Fibroblast of lung (primary cell): ENCODE measurements around the gene CD83. TPM values are rescaled to one million over a fixed set of nuclear protein-coding genes. Genes with fewer than 3 reads are reported as not detected.

Source experiments
- DNase-seq, 2 donors: peaks; one replicate each; pipeline versions ENCODE4 v3.0.0 to v3.0.0-alpha.2; 2010; ENCODE audit warnings: low read depth in 2 of 2
- H2AFZ ChIP-seq: 2 replicates; pipeline ENCODE4 v1.5.1; 2012; ENCODE audit warnings: low read length, control low read depth, inconsistent platforms
- H3K27ac ChIP-seq: 2 replicates; pipeline ENCODE4 v1.5.1; 2011; ENCODE audit warnings: low read length, control low read depth; ENCODE audit not compliant: insufficient read depth
- H3K27me3 ChIP-seq: 2 replicates; pipeline ENCODE4 v1.5.1; 2011; ENCODE audit warnings: mild to moderate bottlenecking, low read length; ENCODE audit not compliant: control insufficient read depth, insufficient read depth
- H3K36me3 ChIP-seq: 2 replicates; pipeline ENCODE4 v1.5.1; 2011; ENCODE audit warnings: low read length; ENCODE audit not compliant: control insufficient read depth, insufficient read depth
- H3K4me1 ChIP-seq: 2 replicates; pipeline ENCODE4 v1.5.1; 2011; ENCODE audit warnings: low read length; ENCODE audit not compliant: control insufficient read depth, insufficient read depth; ENCODE audit errors: extremely low read depth
- H3K4me2 ChIP-seq: 2 replicates; pipeline ENCODE4 v1.5.1; 2011; ENCODE audit warnings: low read length, control low read depth; ENCODE audit not compliant: insufficient read depth; ENCODE audit errors: extremely low read depth
- H3K4me3 ChIP-seq, 4 experiments: fragments of 200-600 bp in 1 of 4; sonication (generic) in 1 of 4; replicated peaks in 1 of 4; 2 replicates each; pipeline ENCODE4 v1.5.1; 2011 to 2016; ENCODE audit warnings: low read length in 4 of 4, low read depth in 3 of 4, mild to moderate bottlenecking in 3 of 4, control low read depth in 2 of 4, inconsistent platforms in 1 of 4, mixed read lengths in 1 of 4; ENCODE audit not compliant: insufficient read depth in 1 of 4; ENCODE audit errors: control extremely low read depth in 1 of 4
- H3K79me2 ChIP-seq: 2 replicates; pipeline ENCODE4 v1.5.1; 2012; ENCODE audit warnings: mild to moderate bottlenecking, low read length, inconsistent platforms; ENCODE audit not compliant: control insufficient read depth, insufficient read depth
- H3K9ac ChIP-seq: 2 replicates; pipeline ENCODE4 v1.5.1; 2011; ENCODE audit warnings: mild to moderate bottlenecking, low read length, control low read depth; ENCODE audit not compliant: insufficient read depth
- H3K9me3 ChIP-seq: 2 replicates; pipeline ENCODE4 v1.5.1; 2012; ENCODE audit warnings: low read depth, low read length; ENCODE audit not compliant: control insufficient read depth, insufficient read depth
- H4K20me1 ChIP-seq: 2 replicates; pipeline ENCODE4 v1.5.1; 2011; ENCODE audit warnings: low read length; ENCODE audit not compliant: control insufficient read depth, insufficient read depth; ENCODE audit errors: extremely low read depth
- EZH2 ChIP-seq: IDR thresholded peaks from 2 replicates; pipeline ENCODE4 v1.5.1; 2012; ENCODE audit warnings: low read length, control low read depth, mild to moderate bottlenecking; ENCODE audit errors: missing control alignments
- polyA plus RNA-seq, 2 donors: library from polyadenylated mRNA; depleted of rRNA in 1 of 2; stranded (reverse) in 1 of 2; unstranded in 1 of 2; fragments of >200 nt; gene quantifications; 2 replicates each; pipeline ENCODE4 v1.2.1, GENCODE V29; 2011 to 2012; ENCODE audit warnings: missing spikeins in 1 of 2
- total RNA-seq: library from RNA; depleted of rRNA; stranded (reverse); fragments of >200 nt; gene quantifications from 2 replicates; pipeline ENCODE4 v1.2.1, GENCODE V29; 2014
- TF ChIP-seq, protein P1 (sequence below), 2 donors: IDR thresholded peaks in 1 of 2; conservative IDR thresholded peaks in 1 of 2; 1 replicate in 1 of 2; 2 replicates in 1 of 2; pipeline ENCODE4 v1.5.1; 2011 to 2012; ENCODE audit warnings: low read length in 2 of 2, control low read depth in 1 of 2, inconsistent platforms in 1 of 2, low read depth in 1 of 2, mild to moderate bottlenecking in 1 of 2

CD83 gene
- total and polyA plus RNA-seq, 2 donors (not counting 1 experiment from before 2014, with no cell fraction given) = 2.1 to 5.0 TPM

DNA sequence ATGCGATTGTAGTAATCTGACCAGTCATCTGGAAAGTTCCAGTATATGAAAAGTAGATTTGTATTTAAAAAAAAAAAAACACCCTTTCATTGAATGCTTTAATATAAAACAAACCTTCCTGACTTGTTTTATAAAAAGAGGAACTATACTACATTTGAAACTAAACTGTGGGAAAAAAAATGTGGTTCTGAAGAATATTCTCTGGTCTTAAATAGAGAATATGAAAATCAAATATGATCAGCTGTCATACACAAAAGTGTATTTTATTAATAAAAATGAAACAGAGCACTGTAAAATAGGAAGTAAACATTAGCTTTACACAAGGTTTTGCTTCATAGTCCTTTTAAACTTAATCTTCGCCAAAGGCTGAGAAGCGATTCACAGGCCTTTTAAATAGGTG lies 25.3 kb upstream of the CD83 start:
- Histone ChIP-seq H3K27ac (no peak overlapping the region), H3K9me3 (no peaks in the 10 kb centered on the region), H3K4me2 (no peak overlapping the region), H3K79me2 (no peaks in the 10 kb centered on the region), H3K4me3 (no peak overlapping the region), H2AFZ (no peak overlapping the region), H3K27me3 (no peaks in the 10 kb centered on the region), H3K9ac (no peak overlapping the region), H4K20me1 (no peaks in the 10 kb centered on the region), H3K4me1 (no peaks in the 10 kb centered on the region), H3K36me3 (no peaks in the 10 kb centered on the region)
- TF ChIP-seq EZH2 = no peak
- TF ChIP-seq, protein P1, sequence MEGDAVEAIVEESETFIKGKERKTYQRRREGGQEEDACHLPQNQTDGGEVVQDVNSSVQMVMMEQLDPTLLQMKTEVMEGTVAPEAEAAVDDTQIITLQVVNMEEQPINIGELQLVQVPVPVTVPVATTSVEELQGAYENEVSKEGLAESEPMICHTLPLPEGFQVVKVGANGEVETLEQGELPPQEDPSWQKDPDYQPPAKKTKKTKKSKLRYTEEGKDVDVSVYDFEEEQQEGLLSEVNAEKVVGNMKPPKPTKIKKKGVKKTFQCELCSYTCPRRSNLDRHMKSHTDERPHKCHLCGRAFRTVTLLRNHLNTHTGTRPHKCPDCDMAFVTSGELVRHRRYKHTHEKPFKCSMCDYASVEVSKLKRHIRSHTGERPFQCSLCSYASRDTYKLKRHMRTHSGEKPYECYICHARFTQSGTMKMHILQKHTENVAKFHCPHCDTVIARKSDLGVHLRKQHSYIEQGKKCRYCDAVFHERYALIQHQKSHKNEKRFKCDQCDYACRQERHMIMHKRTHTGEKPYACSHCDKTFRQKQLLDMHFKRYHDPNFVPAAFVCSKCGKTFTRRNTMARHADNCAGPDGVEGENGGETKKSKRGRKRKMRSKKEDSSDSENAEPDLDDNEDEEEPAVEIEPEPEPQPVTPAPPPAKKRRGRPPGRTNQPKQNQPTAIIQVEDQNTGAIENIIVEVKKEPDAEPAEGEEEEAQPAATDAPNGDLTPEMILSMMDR (conservative IDR thresholded peaks at IDR 0.05 in 1 of 2, IDR thresholded peaks at IDR 0.05 in 1 of 2; ENCODE audit: low read depth in 1 of 2, low read length in 2 of 2) = no peak
- DNase-seq = no peak

DNA sequence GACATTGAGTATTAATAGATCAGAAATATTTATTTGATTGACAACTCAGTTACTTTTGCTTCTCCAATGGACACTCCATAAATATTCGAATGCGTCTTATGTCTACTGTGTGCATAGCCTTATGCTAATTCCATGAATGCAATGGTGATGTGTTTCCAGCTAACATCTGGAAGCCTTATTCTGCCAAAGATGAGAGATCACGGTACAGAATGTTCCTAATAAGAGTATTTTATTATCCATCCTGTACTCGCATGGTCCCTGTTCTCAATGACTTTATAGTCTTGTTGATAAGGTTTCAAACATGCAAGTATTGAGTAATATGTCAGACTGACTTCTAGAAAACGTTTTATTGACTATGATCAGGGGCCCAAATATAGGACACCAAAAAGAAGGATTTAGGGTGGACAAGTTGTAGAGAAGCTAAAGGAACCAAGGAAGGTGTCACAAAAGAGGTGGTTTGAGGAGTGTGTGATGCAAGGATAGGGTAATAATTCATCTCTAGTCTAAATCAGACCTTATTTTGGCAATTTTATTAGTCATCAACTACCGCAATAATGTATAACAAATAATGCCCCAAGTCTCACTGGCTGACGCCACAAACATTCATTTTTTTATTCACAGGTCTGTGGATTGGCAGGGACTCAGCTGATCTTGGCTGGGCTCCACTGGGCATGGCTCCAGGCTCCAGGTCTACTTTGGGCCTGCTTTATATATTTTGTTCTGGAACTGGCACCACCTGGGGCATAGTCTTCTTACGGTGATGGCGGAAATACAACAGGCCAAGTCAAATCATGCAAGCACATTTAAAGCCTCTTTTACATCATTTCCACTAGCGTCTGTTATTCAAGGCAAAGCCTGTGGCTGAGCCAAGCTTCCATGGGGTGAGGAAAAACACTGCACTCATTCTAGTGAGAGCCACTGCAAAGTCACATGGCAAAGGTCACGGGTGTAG lies 24.5 kb upstream of the CD83 start:
- peak; percentile 49 to 61 for DNase-seq
- Histone ChIP-seq H2AFZ (no peak overlapping the region), H3K4me1 (no peaks in the 10 kb centered on the region), H4K20me1 (no peaks in the 10 kb centered on the region), H3K36me3 (no peaks in the 10 kb centered on the region), H3K9me3 (no peaks in the 10 kb centered on the region), H3K79me2 (no peaks in the 10 kb centered on the region), H3K4me3 (no peak overlapping the region), H3K27me3 (no peaks in the 10 kb centered on the region), H3K27ac (no peak overlapping the region), H3K9ac (no peak overlapping the region), H3K4me2 (no peak overlapping the region)
- TF ChIP-seq, protein P1 (conservative IDR thresholded peaks at IDR 0.05 in 1 of 2, IDR thresholded peaks at IDR 0.05 in 1 of 2; ENCODE audit: low read depth in 1 of 2, low read length in 2 of 2) = no peak
- no peak for TF ChIP-seq EZH2

- Histone ChIP-seq H3K4me2 (no peak overlapping the region), H3K4me1 (no peaks in the 10 kb centered on the region), H3K4me3 (no peak overlapping the region), H3K79me2 (no peaks in the 10 kb centered on the region), H4K20me1 (no peaks in the 10 kb centered on the region), H3K27me3 (no peaks in the 10 kb centered on the region), H3K9me3 (no peaks in the 10 kb centered on the region), H2AFZ (no peak overlapping the region), H3K36me3 (no peaks in the 10 kb centered on the region), H3K27ac (no peak overlapping the region), H3K9ac (no peak overlapping the region)
- no peak for DNase-seq
- TF ChIP-seq EZH2 = no peak
- TF ChIP-seq, protein P1 (conservative IDR thresholded peaks at IDR 0.05 in 1 of 2, IDR thresholded peaks at IDR 0.05 in 1 of 2; ENCODE audit: low read depth in 1 of 2, low read length in 2 of 2) = no peak
These were observed 22.9 kb upstream of the CD83 start for GRCh38 chr6:14094721-14095120.
